ENCODE results near the gene DCDC2. TPM values are rescaled to one million over a fixed set of nuclear protein-coding genes. Genes with fewer than 3 reads are reported as not detected.

The DCDC2 gene
- total RNA-seq, 1 experiment from 2014 or later, result 0.26 TPM

GRCh38 chr6:24186349-24186748, 171.5 kb downstream of the DCDC2 start:
- Histone ChIP-seq H3K36me3 (ENCODE audit: insufficient read depth, low read length) (no peaks in the 10 kb centered on the region), H3K9me2 (replicated peaks; ENCODE audit: insufficient read depth, low read length) (no peaks in the 10 kb centered on the region), H3K27me3 (ENCODE audit: low read length) (no peaks in the 10 kb centered on the region), H3K9ac (ENCODE audit: low read length) (no peak overlapping the region), H3K4me2 (ENCODE audit: low read depth, low read length, poor library complexity, severe bottlenecking) (no peak overlapping the region), H3K27ac (ENCODE audit: low read length) (no peak overlapping the region), H2AFZ (ENCODE audit: low read length) (no peak overlapping the region), H3K4me1 (ENCODE audit: low read length) (no peaks in the 10 kb centered on the region), H3K9me3 (ENCODE audit: low read length) (no peaks in the 10 kb centered on the region), H3K4me3 (ENCODE audit: low read length) (no peak overlapping the region), H4K20me1 (ENCODE audit: insufficient read depth, low read depth, low read length) (no peaks in the 10 kb centered on the region), H3K79me2 (ENCODE audit: low read length) (no peaks in the 10 kb centered on the region)
- no peak for DNase-seq

- Histone ChIP-seq H3K27ac (ENCODE audit: low read length) (no peak overlapping the region), H2AFZ (ENCODE audit: low read length) (no peak overlapping the region), H4K20me1 (ENCODE audit: insufficient read depth, low read depth, low read length) (no peaks in the 10 kb centered on the region), H3K9me2 (replicated peaks; ENCODE audit: insufficient read depth, low read length) (no peaks in the 10 kb centered on the region), H3K79me2 (ENCODE audit: low read length) (no peaks in the 10 kb centered on the region), H3K4me1 (ENCODE audit: low read length) (no peaks in the 10 kb centered on the region), H3K27me3 (ENCODE audit: low read length) (no peaks in the 10 kb centered on the region), H3K4me3 (ENCODE audit: low read length) (no peak overlapping the region), H3K4me2 (ENCODE audit: low read depth, low read length, poor library complexity, severe bottlenecking) (no peak overlapping the region), H3K9ac (ENCODE audit: low read length) (no peak overlapping the region), H3K36me3 (ENCODE audit: insufficient read depth, low read length) (no peaks in the 10 kb centered on the region), H3K9me3 (ENCODE audit: low read length) (no peaks in the 10 kb centered on the region)
- DNase-seq, result no peak
Observed at GRCh38 chr6:24183584-24183983, 174.3 kb downstream of the DCDC2 start.

- no peak overlapping the region for H3K4me2 ChIP-seq (ENCODE audit: low read depth, low read length, poor library complexity, severe bottlenecking)
- H2AFZ ChIP-seq (ENCODE audit: low read length), result no peak overlapping the region
- H3K27me3 ChIP-seq (ENCODE audit: low read length), result no peaks in the 10 kb centered on the region
- H3K9me3 ChIP-seq (ENCODE audit: low read length), result no peaks in the 10 kb centered on the region
- no peak overlapping the region for H3K4me3 ChIP-seq (ENCODE audit: low read length)
- no peak overlapping the region for H3K9ac ChIP-seq (ENCODE audit: low read length)
- H3K79me2 ChIP-seq (ENCODE audit: low read length), result no peaks in the 10 kb centered on the region
- no peaks in the 10 kb centered on the region for H4K20me1 ChIP-seq (ENCODE audit: insufficient read depth, low read depth, low read length)
- no peaks in the 10 kb centered on the region for H3K9me2 ChIP-seq (replicated peaks; ENCODE audit: insufficient read depth, low read length)
- H3K4me1 ChIP-seq (ENCODE audit: low read length), result no peaks in the 10 kb centered on the region
- H3K27ac ChIP-seq (ENCODE audit: low read length), result no peak overlapping the region
- DNase-seq, result no peak
- H3K36me3 ChIP-seq (ENCODE audit: insufficient read depth, low read length), result no peaks in the 10 kb centered on the region
Observed at GRCh38 chr6:24157886-24158285, 200.0 kb downstream of the DCDC2 start.

- DNase-seq, result no peak
- H3K9me2 ChIP-seq (replicated peaks; ENCODE audit: insufficient read depth, low read length), result no peaks in the 10 kb centered on the region
- no peak overlapping the region for H3K9ac ChIP-seq (ENCODE audit: low read length)
- no peak overlapping the region for H3K4me3 ChIP-seq (ENCODE audit: low read length)
- no peaks in the 10 kb centered on the region for H3K36me3 ChIP-seq (ENCODE audit: insufficient read depth, low read length)
- H3K4me2 ChIP-seq (ENCODE audit: low read depth, low read length, poor library complexity, severe bottlenecking), result no peak overlapping the region
- no peak overlapping the region for H3K27ac ChIP-seq (ENCODE audit: low read length)
- no peaks in the 10 kb centered on the region for H3K4me1 ChIP-seq (ENCODE audit: low read length)
- no peaks in the 10 kb centered on the region for H3K27me3 ChIP-seq (ENCODE audit: low read length)
- H4K20me1 ChIP-seq (ENCODE audit: insufficient read depth, low read depth, low read length), result no peaks in the 10 kb centered on the region
- H3K9me3 ChIP-seq (ENCODE audit: low read length), result no peaks in the 10 kb centered on the region
- no peaks in the 10 kb centered on the region for H3K79me2 ChIP-seq (ENCODE audit: low read length)
- no peak overlapping the region for H2AFZ ChIP-seq (ENCODE audit: low read length)
Observed at GRCh38 chr6:24154121-24154520, 203.7 kb downstream of the DCDC2 start.

GRCh38 chr6:24152014-24152413, 205.8 kb downstream of the DCDC2 start:
- Histone ChIP-seq H3K79me2 (ENCODE audit: low read length) (no peaks in the 10 kb centered on the region), H3K27ac (ENCODE audit: low read length) (no peak overlapping the region), H4K20me1 (ENCODE audit: insufficient read depth, low read depth, low read length) (no peaks in the 10 kb centered on the region), H2AFZ (ENCODE audit: low read length) (no peak overlapping the region), H3K4me3 (ENCODE audit: low read length) (no peak overlapping the region), H3K9me2 (replicated peaks; ENCODE audit: insufficient read depth, low read length) (no peaks in the 10 kb centered on the region), H3K9me3 (ENCODE audit: low read length) (no peaks in the 10 kb centered on the region), H3K9ac (ENCODE audit: low read length) (no peak overlapping the region), H3K4me1 (ENCODE audit: low read length) (no peaks in the 10 kb centered on the region), H3K4me2 (ENCODE audit: low read depth, low read length, poor library complexity, severe bottlenecking) (no peak overlapping the region), H3K36me3 (ENCODE audit: insufficient read depth, low read length) (no peaks in the 10 kb centered on the region), H3K27me3 (ENCODE audit: low read length) (no peaks in the 10 kb centered on the region)
- no peak for DNase-seq

GRCh38 chr6:24149836-24150235, 208.0 kb downstream of the DCDC2 start:
- no peak overlapping the region for H3K27ac ChIP-seq (ENCODE audit: low read length)
- no peaks in the 10 kb centered on the region for H3K79me2 ChIP-seq (ENCODE audit: low read length)
- no peaks in the 10 kb centered on the region for H3K4me1 ChIP-seq (ENCODE audit: low read length)
- no peaks in the 10 kb centered on the region for H3K27me3 ChIP-seq (ENCODE audit: low read length)
- H3K9me2 ChIP-seq (replicated peaks; ENCODE audit: insufficient read depth, low read length), result no peaks in the 10 kb centered on the region
- no peak overlapping the region for H3K9ac ChIP-seq (ENCODE audit: low read length)
- H3K36me3 ChIP-seq (ENCODE audit: insufficient read depth, low read length), result no peaks in the 10 kb centered on the region
- no peak for DNase-seq
- no peaks in the 10 kb centered on the region for H4K20me1 ChIP-seq (ENCODE audit: insufficient read depth, low read depth, low read length)
- no peaks in the 10 kb centered on the region for H3K9me3 ChIP-seq (ENCODE audit: low read length)
- H2AFZ ChIP-seq (ENCODE audit: low read length), result no peak overlapping the region
- H3K4me2 ChIP-seq (ENCODE audit: low read depth, low read length, poor library complexity, severe bottlenecking), result no peak overlapping the region
- H3K4me3 ChIP-seq (ENCODE audit: low read length), result no peak overlapping the region

- no peak overlapping the region for H3K4me3 ChIP-seq (ENCODE audit: low read length)
- DNase-seq, result no peak
- no peaks in the 10 kb centered on the region for H4K20me1 ChIP-seq (ENCODE audit: insufficient read depth, low read depth, low read length)
- no peak overlapping the region for H3K4me2 ChIP-seq (ENCODE audit: low read depth, low read length, poor library complexity, severe bottlenecking)
- H3K9ac ChIP-seq (ENCODE audit: low read length), result no peak overlapping the region
- H3K27me3 ChIP-seq (ENCODE audit: low read length), result no peaks in the 10 kb centered on the region
- no peak overlapping the region for H3K27ac ChIP-seq (ENCODE audit: low read length)
- no peaks in the 10 kb centered on the region for H3K9me3 ChIP-seq (ENCODE audit: low read length)
- no peaks in the 10 kb centered on the region for H3K9me2 ChIP-seq (replicated peaks; ENCODE audit: insufficient read depth, low read length)
- no peaks in the 10 kb centered on the region for H3K36me3 ChIP-seq (ENCODE audit: insufficient read depth, low read length)
- H3K79me2 ChIP-seq (ENCODE audit: low read length), result no peaks in the 10 kb centered on the region
- H3K4me1 ChIP-seq (ENCODE audit: low read length), result no peaks in the 10 kb centered on the region
- H2AFZ ChIP-seq (ENCODE audit: low read length), result no peak overlapping the region
Observed at GRCh38 chr6:24149296-24149695, 208.6 kb downstream of the DCDC2 start.

GRCh38 chr6:24148684-24149083, 209.2 kb downstream of the DCDC2 start:
- Histone ChIP-seq H2AFZ (ENCODE audit: low read length) (no peak overlapping the region), H3K9me3 (ENCODE audit: low read length) (no peaks in the 10 kb centered on the region), H3K27ac (ENCODE audit: low read length) (no peak overlapping the region), H3K9ac (ENCODE audit: low read length) (no peak overlapping the region), H4K20me1 (ENCODE audit: insufficient read depth, low read depth, low read length) (no peaks in the 10 kb centered on the region), H3K4me2 (ENCODE audit: low read depth, low read length, poor library complexity, severe bottlenecking) (no peak overlapping the region), H3K4me3 (ENCODE audit: low read length) (no peak overlapping the region), H3K79me2 (ENCODE audit: low read length) (no peaks in the 10 kb centered on the region), H3K9me2 (replicated peaks; ENCODE audit: insufficient read depth, low read length) (no peaks in the 10 kb centered on the region), H3K4me1 (ENCODE audit: low read length) (no peaks in the 10 kb centered on the region), H3K36me3 (ENCODE audit: insufficient read depth, low read length) (no peaks in the 10 kb centered on the region), H3K27me3 (ENCODE audit: low read length) (no peaks in the 10 kb centered on the region)
- no peak for DNase-seq

GRCh38 chr6:24148154-24148570, 209.7 kb downstream of the DCDC2 start:
- Histone ChIP-seq H3K4me1 (ENCODE audit: low read length) (no peaks in the 10 kb centered on the region), H3K27me3 (ENCODE audit: low read length) (no peaks in the 10 kb centered on the region), H3K36me3 (ENCODE audit: insufficient read depth, low read length) (no peaks in the 10 kb centered on the region), H3K4me2 (ENCODE audit: low read depth, low read length, poor library complexity, severe bottlenecking) (no peak overlapping the region), H3K27ac (ENCODE audit: low read length) (no peak overlapping the region), H3K9me2 (replicated peaks; ENCODE audit: insufficient read depth, low read length) (no peaks in the 10 kb centered on the region), H3K9me3 (ENCODE audit: low read length) (no peaks in the 10 kb centered on the region), H2AFZ (ENCODE audit: low read length) (no peak overlapping the region), H3K79me2 (ENCODE audit: low read length) (no peaks in the 10 kb centered on the region), H3K4me3 (ENCODE audit: low read length) (no peak overlapping the region), H3K9ac (ENCODE audit: low read length) (no peak overlapping the region), H4K20me1 (ENCODE audit: insufficient read depth, low read depth, low read length) (no peaks in the 10 kb centered on the region)
- no peak for DNase-seq
